COR-L47 (cell line): Measurements from ENCODE around the gene GTPBP6.

ENCODE experiments used
- DNase-seq: peaks from one replicate; lab custom pipeline; 2025; lab: John Stamatoyannopoulos, UW

Gene GTPBP6

GRCh38 chrX:318739-319578 is at the start of gene GTPBP6:
Gene GTPBP6, minus strand, starts transcription at chrX:318796. Its CDS starts 9 bp downstream, at chrX:318787.
- DNase-seq, result no peak

- no peak for DNase-seq
Measured at GRCh38 chrX:367866-368265, 49.3 kb upstream of the GTPBP6 start.

- DNase-seq, result no peak
Measured at GRCh38 chrX:367349-367748, 48.8 kb upstream of the GTPBP6 start.

GRCh38 chrX:363621-364375 is 45.2 kb upstream of the GTPBP6 start:
- no peak for DNase-seq

GRCh38 chrX:362937-363620 is 44.5 kb upstream of the GTPBP6 start:
- DNase-seq, result no peak

- no peak for DNase-seq
Measured at GRCh38 chrX:362351-362750, 43.8 kb upstream of the GTPBP6 start.

- DNase-seq, result no peak
Measured at GRCh38 chrX:361231-362145, 42.9 kb upstream of the GTPBP6 start.

GRCh38 chrX:360496-361150 is 42.0 kb upstream of the GTPBP6 start:
- DNase-seq, result no peak

- DNase-seq, result no peak
Measured at GRCh38 chrX:358651-359143, 40.1 kb upstream of the GTPBP6 start.

- DNase-seq, result no peak
Measured at GRCh38 chrX:357693-358471, 39.3 kb upstream of the GTPBP6 start.

- no peak for DNase-seq
Measured at GRCh38 chrX:357035-357692, 38.6 kb upstream of the GTPBP6 start.

- no peak for DNase-seq
Measured at GRCh38 chrX:356385-357034, 37.9 kb upstream of the GTPBP6 start.

- no peak for DNase-seq
Measured at GRCh38 chrX:355329-356050, 36.9 kb upstream of the GTPBP6 start.

GRCh38 chrX:353566-354535 is 35.3 kb upstream of the GTPBP6 start:
- DNase-seq, result no peak

GRCh38 chrX:352582-353314 is 34.2 kb upstream of the GTPBP6 start:
- no peak for DNase-seq

- DNase-seq, result no peak
Measured at GRCh38 chrX:352181-352580, 33.6 kb upstream of the GTPBP6 start.
